Endodermal cell (in vitro differentiated cells): ENCODE results near the gene SLC7A9. TPM values are rescaled to one million over a fixed set of nuclear protein-coding genes. Genes with fewer than 3 reads are reported as not detected.

Source experiments
- DNase-seq: peaks from one replicate; pipeline ENCODE4 v3.0.0-alpha.2; 2017
- H3K27ac ChIP-seq: 2 replicates; pipeline ENCODE4 v1.5.1; 2013; ENCODE audit warnings: mild to moderate bottlenecking, low read depth, low read length, moderate library complexity
- H3K27me3 ChIP-seq: 2 replicates; pipeline ENCODE4 v1.6.1; 2013; ENCODE audit warnings: mild to moderate bottlenecking, low read length, moderate library complexity; ENCODE audit not compliant: insufficient read depth, control insufficient read depth, poor library complexity, severe bottlenecking
- H3K36me3 ChIP-seq: 2 replicates; pipeline ENCODE4 v1.7.0; 2013; ENCODE audit warnings: mild to moderate bottlenecking, low read length, moderate library complexity; ENCODE audit not compliant: control insufficient read depth, insufficient read depth
- H3K4me1 ChIP-seq: one replicate; pipeline ENCODE4 v1.7.0; 2013; ENCODE audit warnings: low read length; ENCODE audit not compliant: control insufficient read depth, insufficient read depth
- H3K4me3 ChIP-seq: 2 replicates; pipeline ENCODE4 v1.5.1; 2013; ENCODE audit warnings: mild to moderate bottlenecking, low read length, moderate library complexity
- H3K9ac ChIP-seq: 2 replicates; pipeline ENCODE4 v1.6.1; 2013; ENCODE audit warnings: mild to moderate bottlenecking, low read length, moderate library complexity; ENCODE audit not compliant: poor library complexity, severe bottlenecking; ENCODE audit errors: extremely low read depth
- H3K9me3 ChIP-seq: 2 replicates; pipeline ENCODE4 v1.6.1; 2013; ENCODE audit warnings: mild to moderate bottlenecking, low read length, moderate library complexity; ENCODE audit not compliant: control insufficient read depth
- H3K27ac Mint-ChIP-seq: 2 replicates; pipeline ENCODE4 v1.8.0; 2020; ENCODE audit warnings: mixed read lengths
- H3K27me3 Mint-ChIP-seq: 2 replicates; pipeline ENCODE4 v1.8.0; 2021; ENCODE audit warnings: mild to moderate bottlenecking, mixed read lengths; ENCODE audit not compliant: insufficient read depth
- H3K36me3 Mint-ChIP-seq: 2 replicates; pipeline ENCODE4 v1.8.0; 2020; ENCODE audit warnings: low read depth, mixed read lengths
- H3K4me1 Mint-ChIP-seq: 2 replicates; pipeline ENCODE4 v1.8.0; 2020; ENCODE audit warnings: mixed read lengths
- H3K4me3 Mint-ChIP-seq: 2 replicates; pipeline ENCODE4 v1.8.0; 2020; ENCODE audit warnings: mild to moderate bottlenecking, moderate library complexity, mixed read lengths
- H3K9me3 Mint-ChIP-seq: 2 replicates; pipeline ENCODE4 v1.8.0; 2020; ENCODE audit warnings: mild to moderate bottlenecking, mixed read lengths
- WGBS, 2 experiments: methylation state at CpG; one replicate each; pipeline versions ENCODE4 v1.1.5 to v1.1.7; 2013; ENCODE audit warnings: missing lambda C conversion rate in 2 of 2, mixed read lengths in 1 of 2; ENCODE audit not compliant: insufficient coverage in 1 of 2, insufficient read length in 1 of 2; 5-methylcytosine and 5-hydroxymethylcytosine counted together
- total RNA-seq, 2 donors: library from RNA; stranded (reverse); fragmentation: NEBNext Ultra II Directional in 1 of 2; extraction: Animal tissue kit (Norgen Biotek cat#: 25700) in 1 of 2; gene quantifications; 2 replicates in 1 of 2; 3 replicates in 1 of 2; pipeline ENCODE4 v1.2.1, GENCODE V29; 2021
- TF ChIP-seq, protein P1 (sequence below): fragments of 200-600 bp; sonication (generic); conservative IDR thresholded peaks from 2 replicates; pipeline ENCODE4 v1.5.0; 2021; ENCODE audit warnings: antibody characterized with exemption, mild to moderate bottlenecking

Gene SLC7A9
- total RNA-seq, 2 donors from 2014 or later = 0.18 TPM; not detected in 1

GRCh38 chr19:32866564-32867265 lies 2.9 kb downstream of the SLC7A9 start:
- Histone ChIP-seq H3K27ac (no peak overlapping the region), H3K9ac (no peak overlapping the region), H3K36me3 (no peaks in the 10 kb centered on the region), H3K4me3 (no peak overlapping the region), H3K27me3 (no peaks in the 10 kb centered on the region), H3K9me3 (no peaks in the 10 kb centered on the region), H3K4me1 (no peaks in the 10 kb centered on the region)
- Mint-ChIP-seq H3K9me3 (no peaks in the 10 kb centered on the region), H3K4me1 (peaks cover 3% of the 10 kb centered on the region), H3K36me3 (no peaks in the 10 kb centered on the region), H3K27ac (no peak overlapping the region), H3K4me3 (no peak overlapping the region), H3K27me3 (no peaks in the 10 kb centered on the region)
- DNase-seq = no peak
- WGBS, 2 experiments = 91 to 92% methylated on average over 10 to 12 of the region's 12 CpGs
- TF ChIP-seq, protein P1, sequence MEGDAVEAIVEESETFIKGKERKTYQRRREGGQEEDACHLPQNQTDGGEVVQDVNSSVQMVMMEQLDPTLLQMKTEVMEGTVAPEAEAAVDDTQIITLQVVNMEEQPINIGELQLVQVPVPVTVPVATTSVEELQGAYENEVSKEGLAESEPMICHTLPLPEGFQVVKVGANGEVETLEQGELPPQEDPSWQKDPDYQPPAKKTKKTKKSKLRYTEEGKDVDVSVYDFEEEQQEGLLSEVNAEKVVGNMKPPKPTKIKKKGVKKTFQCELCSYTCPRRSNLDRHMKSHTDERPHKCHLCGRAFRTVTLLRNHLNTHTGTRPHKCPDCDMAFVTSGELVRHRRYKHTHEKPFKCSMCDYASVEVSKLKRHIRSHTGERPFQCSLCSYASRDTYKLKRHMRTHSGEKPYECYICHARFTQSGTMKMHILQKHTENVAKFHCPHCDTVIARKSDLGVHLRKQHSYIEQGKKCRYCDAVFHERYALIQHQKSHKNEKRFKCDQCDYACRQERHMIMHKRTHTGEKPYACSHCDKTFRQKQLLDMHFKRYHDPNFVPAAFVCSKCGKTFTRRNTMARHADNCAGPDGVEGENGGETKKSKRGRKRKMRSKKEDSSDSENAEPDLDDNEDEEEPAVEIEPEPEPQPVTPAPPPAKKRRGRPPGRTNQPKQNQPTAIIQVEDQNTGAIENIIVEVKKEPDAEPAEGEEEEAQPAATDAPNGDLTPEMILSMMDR = no peak

GRCh38 chr19:32866061-32866460 lies 3.5 kb downstream of the SLC7A9 start:
- no peak overlapping the region for H3K27ac ChIP-seq
- TF ChIP-seq, protein P1 = no peak
- Mint-ChIP-seq H3K36me3 (no peaks in the 10 kb centered on the region), H3K27me3 (no peaks in the 10 kb centered on the region), H3K27ac (no peak overlapping the region), H3K9me3 (no peaks in the 10 kb centered on the region), H3K4me1 (peaks cover 3% of the 10 kb centered on the region), H3K4me3 (no peak overlapping the region)
- H3K27me3 ChIP-seq = no peaks in the 10 kb centered on the region
- H3K9ac ChIP-seq = no peak overlapping the region
- H3K36me3 ChIP-seq = no peaks in the 10 kb centered on the region
- H3K4me3 ChIP-seq = no peak overlapping the region
- no peaks in the 10 kb centered on the region for H3K9me3 ChIP-seq
- no peaks in the 10 kb centered on the region for H3K4me1 ChIP-seq
- WGBS, 2 experiments = 92 to 100% methylated on average over 4 to 7 of the region's 7 CpGs
- DNase-seq = no peak

DNA sequence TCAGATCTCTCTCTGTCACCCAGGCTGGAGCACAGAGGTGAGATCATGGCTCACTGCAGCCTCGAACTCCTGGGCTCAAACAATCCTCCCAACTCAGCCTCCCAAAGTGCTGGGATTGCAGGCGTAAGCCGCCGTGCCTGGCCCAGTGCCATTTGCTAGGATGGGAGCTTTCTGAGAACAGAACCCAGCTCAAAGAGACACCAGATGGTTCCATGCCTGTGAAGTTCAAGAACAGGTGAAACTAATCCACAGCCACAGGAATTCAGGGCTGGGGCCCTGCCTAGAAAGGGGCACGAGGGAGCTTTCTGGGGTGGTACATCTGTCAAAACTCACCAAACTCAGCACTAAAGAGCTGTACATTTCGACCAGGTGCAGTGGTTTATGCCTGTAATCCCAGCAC lies 4.2 kb downstream of the SLC7A9 start:
- Histone ChIP-seq H3K27me3 (no peaks in the 10 kb centered on the region), H3K36me3 (no peaks in the 10 kb centered on the region), H3K4me1 (no peaks in the 10 kb centered on the region), H3K27ac (no peak overlapping the region), H3K9ac (no peak overlapping the region), H3K4me3 (no peak overlapping the region), H3K9me3 (no peaks in the 10 kb centered on the region)
- WGBS, 2 experiments = 86 to 93% methylated on average over 5 to 6 of the region's 6 CpGs
- H3K27ac Mint-ChIP-seq = no peak overlapping the region
- peaks cover under 1% of the 10 kb centered on the region for H3K4me1 Mint-ChIP-seq
- H3K4me3 Mint-ChIP-seq = no peak overlapping the region
- H3K9me3 Mint-ChIP-seq = no peaks in the 10 kb centered on the region
- no peaks in the 10 kb centered on the region for H3K36me3 Mint-ChIP-seq
- no peaks in the 10 kb centered on the region for H3K27me3 Mint-ChIP-seq
- no peak for DNase-seq
- TF ChIP-seq, protein P1 = no peak
